Thyroid gland (tissue), 4 donors: Measurements from ENCODE around the gene CRYL1.

Source experiments
- CTCF ChIP-seq, 6 experiments: fragments of 200-600 bp in 3 of 6; fragments of 450-650 bp in 3 of 6; sonication (generic) in 3 of 6; IDR thresholded peaks; one replicate each; pipeline ENCODE4 v1.5.1; 2016 to 2019; ENCODE audit warnings: antibody characterized with exemption in 6 of 6, mild to moderate bottlenecking in 2 of 6, inconsistent platforms in 1 of 6, moderate library complexity in 1 of 6
- POLR2A ChIP-seq, 2 donors: fragments of 450-650 bp; IDR thresholded peaks; one replicate each; pipeline ENCODE4 v1.6.1; 2017; ENCODE audit warnings: antibody characterized with exemption in 2 of 2, mild to moderate bottlenecking in 2 of 2, moderate library complexity in 1 of 2

- TF ChIP-seq CTCF (IDR thresholded peaks at IDR 0.05) = no peak
- TF ChIP-seq POLR2A (IDR thresholded peaks at IDR 0.05) = no peak
Measured at GRCh38 chr13:20442375-20442774, 83.3 kb downstream of the CRYL1 start.
